AG09319 (cell line): ENCODE results near the gene RAI2.

ENCODE experiments used
- DNase-seq: peaks from one replicate; pipeline ENCODE4 v3.0.0-alpha.2; 2010; ENCODE audit warnings: low read depth; ENCODE audit errors: extremely low read depth
- CTCF ChIP-seq: IDR thresholded peaks from 2 replicates; pipeline ENCODE4 v1.5.1; 2011; ENCODE audit warnings: low read depth, mild to moderate bottlenecking, inconsistent platforms, low read length, moderate library complexity

RAI2 gene

GRCh38 chrX:17860811-17861488, at the start of gene RAI2:
Gene RAI2 (minus strand): TSS chrX:17861298. CDS start chrX:17802010, 59,288 bp downstream.
- no peak for TF ChIP-seq CTCF
- DNase-seq, result no peak

- no peak for DNase-seq
- TF ChIP-seq CTCF, result no peak
Measured at GRCh38 chrX:17888421-17888820, 27.3 kb upstream of the RAI2 start.

- DNase-seq, result no peak
- TF ChIP-seq CTCF, result no peak
Measured at GRCh38 chrX:17882680-17883079, 21.6 kb upstream of the RAI2 start.

- TF ChIP-seq CTCF, result no peak
- no peak for DNase-seq
Measured at GRCh38 chrX:17878028-17878670, 17.1 kb upstream of the RAI2 start.

- no peak for TF ChIP-seq CTCF
- DNase-seq, result no peak
Measured at GRCh38 chrX:17876135-17876534, 15.0 kb upstream of the RAI2 start.

- TF ChIP-seq CTCF, result no peak
- DNase-seq, result no peak
Measured at GRCh38 chrX:17869580-17869979, 8.5 kb upstream of the RAI2 start.

GRCh38 chrX:17861489-17862011, 452 bp upstream of the RAI2 start:
- no peak for DNase-seq

More at GRCh38 chrX:17861489-17862011, 452 bp upstream of the RAI2 start:
- TF ChIP-seq CTCF, result no peak
